Measurements from ENCODE around the gene RPS23. TPM values are rescaled to one million over a fixed set of nuclear protein-coding genes. Genes with fewer than 3 reads are reported as not detected.

Gene RPS23
- total RNA-seq, 2 experiments from 2014 or later = 3,299 to 3,303 TPM

DNA sequence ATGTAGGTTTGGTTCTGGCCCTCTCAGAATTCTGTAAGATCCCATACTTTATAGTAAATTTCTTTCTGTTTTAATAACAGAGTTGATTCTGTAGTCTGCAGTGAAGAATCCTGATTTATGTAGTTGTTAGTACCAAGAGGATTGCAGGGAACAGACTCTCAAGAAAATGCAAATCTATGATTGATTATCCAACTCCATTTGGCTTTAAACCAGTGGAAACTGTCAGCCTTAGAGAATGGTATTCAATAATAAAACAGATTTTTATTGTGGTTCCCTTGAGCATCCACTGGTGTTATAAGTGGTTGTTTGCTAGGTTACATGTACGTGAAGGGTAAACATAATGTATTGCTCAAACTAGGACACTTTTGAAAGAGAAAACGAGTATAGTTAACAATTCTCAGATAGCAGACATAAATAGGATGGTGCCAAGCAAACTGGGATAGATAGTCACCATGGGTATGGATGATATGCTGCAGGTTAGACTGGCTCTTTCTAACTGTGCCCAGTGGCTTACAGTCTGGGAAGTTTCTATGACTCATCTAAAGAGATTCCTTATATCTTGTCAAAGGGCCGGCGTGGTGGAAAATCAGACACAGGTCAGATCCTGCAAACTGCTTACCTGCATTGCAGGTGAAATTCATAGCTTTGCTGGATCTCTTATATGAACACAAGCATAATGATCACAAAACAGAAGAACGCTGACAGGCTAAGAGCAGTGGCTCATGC is 41.7 kb upstream of the RPS23 start:
- Mint-ChIP-seq H3K4me1 (ENCODE audit: low read depth) (no peaks in the 10 kb centered on the region), H3K27me3 (peaks cover 24% of the 10 kb centered on the region), H3K36me3 (ENCODE audit: low read depth) (no peaks in the 10 kb centered on the region), H3K9me3 (no peaks in the 10 kb centered on the region), H3K27ac (no peak overlapping the region), H3K4me3 (no peak overlapping the region)
- TF ChIP-seq, protein P1, sequence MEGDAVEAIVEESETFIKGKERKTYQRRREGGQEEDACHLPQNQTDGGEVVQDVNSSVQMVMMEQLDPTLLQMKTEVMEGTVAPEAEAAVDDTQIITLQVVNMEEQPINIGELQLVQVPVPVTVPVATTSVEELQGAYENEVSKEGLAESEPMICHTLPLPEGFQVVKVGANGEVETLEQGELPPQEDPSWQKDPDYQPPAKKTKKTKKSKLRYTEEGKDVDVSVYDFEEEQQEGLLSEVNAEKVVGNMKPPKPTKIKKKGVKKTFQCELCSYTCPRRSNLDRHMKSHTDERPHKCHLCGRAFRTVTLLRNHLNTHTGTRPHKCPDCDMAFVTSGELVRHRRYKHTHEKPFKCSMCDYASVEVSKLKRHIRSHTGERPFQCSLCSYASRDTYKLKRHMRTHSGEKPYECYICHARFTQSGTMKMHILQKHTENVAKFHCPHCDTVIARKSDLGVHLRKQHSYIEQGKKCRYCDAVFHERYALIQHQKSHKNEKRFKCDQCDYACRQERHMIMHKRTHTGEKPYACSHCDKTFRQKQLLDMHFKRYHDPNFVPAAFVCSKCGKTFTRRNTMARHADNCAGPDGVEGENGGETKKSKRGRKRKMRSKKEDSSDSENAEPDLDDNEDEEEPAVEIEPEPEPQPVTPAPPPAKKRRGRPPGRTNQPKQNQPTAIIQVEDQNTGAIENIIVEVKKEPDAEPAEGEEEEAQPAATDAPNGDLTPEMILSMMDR (IDR thresholded peaks at IDR 0.05) = no peak
- no peak for ATAC-seq
- POLR2A ChIA-PET = no interaction called here
- no peak for DNase-seq
- CTCF ChIA-PET = no interaction called here
- intact Hi-C loops (cut with micrococcal nuclease) = no loop called here

DNA sequence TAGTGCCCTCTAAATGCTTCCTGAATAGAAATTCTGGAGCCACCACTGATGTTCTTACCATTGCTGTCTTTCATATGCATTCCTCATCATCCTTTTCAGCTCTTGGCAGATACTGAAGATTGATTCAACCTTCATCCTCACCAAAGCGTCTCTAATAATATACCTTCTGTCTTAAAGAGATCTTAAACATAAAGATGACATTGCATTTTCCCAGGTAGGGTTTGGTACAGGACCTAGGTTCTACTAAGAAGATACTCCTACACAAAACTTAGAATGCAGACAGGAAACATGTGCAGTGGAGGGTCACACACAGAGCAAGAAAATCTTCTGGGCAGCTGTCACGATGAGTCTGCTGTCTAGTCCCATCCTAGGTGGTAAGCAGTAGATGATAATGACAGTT is 41.0 kb upstream of the RPS23 start:
- DNase-seq = no peak
- ATAC-seq = no peak
- no peaks in the 10 kb centered on the region for H3K9me3 Mint-ChIP-seq
- no peak overlapping the region for H3K4me3 Mint-ChIP-seq
- TF ChIP-seq, protein P1 (IDR thresholded peaks at IDR 0.05) = no peak
- POLR2A ChIA-PET = no interaction called here
- CTCF ChIA-PET = no interaction called here
- intact Hi-C loops (cut with micrococcal nuclease) = no loop called here
- no peaks in the 10 kb centered on the region for H3K36me3 Mint-ChIP-seq (ENCODE audit: low read depth)
- no peaks in the 10 kb centered on the region for H3K4me1 Mint-ChIP-seq (ENCODE audit: low read depth)
- no peak overlapping the region for H3K27ac Mint-ChIP-seq
- peaks cover 24% of the 10 kb centered on the region for H3K27me3 Mint-ChIP-seq

DNA sequence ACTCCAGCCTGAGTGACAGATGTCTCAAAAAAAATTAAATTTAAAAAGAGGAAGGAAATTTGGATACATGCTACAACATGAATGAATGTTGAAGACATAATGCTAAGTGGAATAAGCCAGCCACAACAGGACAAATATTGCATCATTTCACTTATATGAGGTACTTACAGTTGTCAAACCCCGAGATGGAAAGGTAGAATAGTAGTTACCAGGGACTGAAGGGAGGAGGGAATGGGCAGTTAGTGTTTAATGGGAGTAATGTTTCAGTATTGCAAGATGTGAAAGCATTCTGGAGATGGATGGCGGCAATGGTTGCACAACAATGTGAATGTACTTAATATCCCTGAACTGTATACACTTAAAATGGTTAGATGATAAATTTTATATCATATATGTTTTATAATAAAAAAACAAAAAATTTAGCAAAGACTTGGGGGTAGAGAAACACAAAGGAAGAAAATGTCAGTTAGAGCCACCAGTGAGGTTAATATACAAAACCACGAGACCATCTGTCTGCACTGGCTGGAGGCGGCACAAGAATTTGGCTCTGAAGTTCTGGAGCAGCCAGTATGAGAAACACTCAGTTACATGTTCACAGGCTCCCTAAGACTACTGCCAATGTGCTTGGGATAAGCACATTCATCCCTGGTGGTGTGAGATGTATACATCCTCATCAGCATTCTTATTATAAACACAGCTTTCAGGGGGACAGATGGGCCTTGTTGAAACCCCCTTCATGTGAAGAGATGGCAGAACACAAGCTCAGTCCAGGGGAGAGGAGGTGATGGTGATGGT is 37.0 kb upstream of the RPS23 start:
- ATAC-seq (no peak), DNase-seq (no peak)
- H3K9me3 Mint-ChIP-seq = no peaks in the 10 kb centered on the region
- ChIA-PET POLR2A (interaction anchor here (1.3 kb wide), 1 partner anchor 21 kb away, joined by 3 read pairs; no protein-coding TSS in a partner anchor), CTCF (no interaction called here)
- TF ChIP-seq, protein P1 (IDR thresholded peaks at IDR 0.05) = no peak
- no peaks in the 10 kb centered on the region for H3K4me1 Mint-ChIP-seq (ENCODE audit: low read depth)
- H3K4me3 Mint-ChIP-seq = no peak overlapping the region
- no peak overlapping the region for H3K27ac Mint-ChIP-seq
- H3K27me3 Mint-ChIP-seq = peaks cover 13% of the 10 kb centered on the region
- intact Hi-C loops (cut with micrococcal nuclease) = no loop called here
- H3K36me3 Mint-ChIP-seq (ENCODE audit: low read depth) = no peaks in the 10 kb centered on the region

DNA sequence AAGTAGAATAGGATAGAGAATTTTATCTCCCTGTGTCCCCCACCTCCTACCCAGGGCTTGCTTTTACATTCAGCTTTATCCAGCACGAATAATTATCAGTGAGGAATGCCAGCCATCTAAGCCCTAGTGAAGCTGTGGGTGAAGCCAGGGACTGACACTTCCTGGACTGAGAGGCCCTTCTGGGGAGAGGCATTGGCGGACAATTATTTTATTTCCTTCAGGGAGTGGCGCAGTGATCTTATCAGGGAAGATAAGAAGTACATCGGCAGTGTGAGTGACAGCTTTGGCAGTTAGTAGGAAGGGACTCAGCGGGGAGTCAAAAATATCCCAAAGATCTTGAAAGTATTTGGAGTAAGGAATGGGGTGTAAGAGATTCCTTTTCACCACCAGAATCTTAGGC is 34.9 kb upstream of the RPS23 start:
- intact Hi-C loops (cut with micrococcal nuclease) = no loop called here
- TF ChIP-seq, protein P1 (IDR thresholded peaks at IDR 0.05) = no peak
- Mint-ChIP-seq H3K4me1 (ENCODE audit: low read depth) (no peaks in the 10 kb centered on the region), H3K27ac (no peak overlapping the region), H3K9me3 (peaks cover 7% of the 10 kb centered on the region), H3K27me3 (peaks cover 8% of the 10 kb centered on the region), H3K4me3 (no peak overlapping the region), H3K36me3 (ENCODE audit: low read depth) (peaks cover 4% of the 10 kb centered on the region)
- ATAC-seq (no peak), DNase-seq (no peak)
- ChIA-PET CTCF (interaction anchor here (0.7 to 3.1 kb wide), 10 partner anchors 22 to 1249 kb away, joined by 3 to 19 read pairs (median 5); partner anchors contain the start of gene RPS23), POLR2A (interaction anchor here (0.6 kb wide), 1 partner anchor 691 kb away, joined by 3 read pairs; no protein-coding TSS in a partner anchor)

DNA sequence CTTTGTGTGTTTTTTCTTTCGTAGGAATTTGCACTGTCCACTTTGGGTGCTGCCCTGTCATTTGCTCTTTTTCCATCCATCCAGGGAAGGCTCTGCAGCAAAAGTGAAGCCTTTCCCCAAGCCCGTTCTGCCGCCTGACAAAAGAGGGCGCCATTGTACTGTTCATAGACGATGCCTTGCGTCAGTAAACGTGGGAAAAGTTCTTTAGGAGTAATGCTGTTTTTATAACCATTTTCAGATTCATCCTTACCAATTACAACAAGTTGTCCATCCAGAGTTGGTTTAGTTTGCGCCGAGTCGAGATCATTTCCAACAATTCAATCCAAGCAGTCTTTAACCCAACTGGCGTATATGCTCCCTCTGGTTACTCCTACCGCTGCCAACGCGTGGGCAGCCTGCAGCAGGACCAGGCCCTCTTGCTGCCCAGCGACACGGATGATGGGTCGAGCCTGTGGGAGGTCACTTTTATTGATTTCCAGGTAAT is 34.3 kb upstream of the RPS23 start:
- TF ChIP-seq, protein P1 (IDR thresholded peaks at IDR 0.05) = peak; percentile 68
- H3K27ac Mint-ChIP-seq = no peak overlapping the region
- intact Hi-C loops (cut with micrococcal nuclease) = no loop called here
- no peak overlapping the region for H3K4me3 Mint-ChIP-seq
- peaks cover 8% of the 10 kb centered on the region for H3K27me3 Mint-ChIP-seq
- POLR2A ChIA-PET = no interaction called here
- CTCF ChIA-PET = interaction anchor here (0.7 to 3.1 kb wide), 16 partner anchors 9 to 1258 kb away, joined by 3 to 19 read pairs (median 4); no protein-coding TSS in a partner anchor
- no peaks in the 10 kb centered on the region for H3K4me1 Mint-ChIP-seq (ENCODE audit: low read depth)
- peaks cover 7% of the 10 kb centered on the region for H3K9me3 Mint-ChIP-seq
- H3K36me3 Mint-ChIP-seq (ENCODE audit: low read depth) = peaks cover 4% of the 10 kb centered on the region
- DNase-seq = peak; percentile 57
- ATAC-seq = peak; percentile 47

Data from activated CD8-positive, alpha-beta T cell treated with anti-CD3 and anti-CD28 coated beads for 36 hours (primary cell).